GM12878 (cell line): ENCODE measurements around the gene TTLL8. TPM values are rescaled to one million over a fixed set of nuclear protein-coding genes. Genes with fewer than 3 reads are reported as not detected.

Experiments
- ATAC-seq: fragments of 200-7000 bp; cut with Tn5 transposase; 3 replicates; pipeline ENCODE4 v1.9.1; 2020; ENCODE audit warnings: mild to moderate bottlenecking, moderate library complexity
- BruUV-seq: library from RNA; stranded (reverse); fragments of 400-500 nt; replicated peaks from 2 replicates; lab custom pipeline; 2021; lab: Mats Ljungman, UMichigan
- CTCF ChIA-PET: fragments of 300-600 bp; sonication (Branson Sonifier 250); formaldehyde crosslinking; extraction: SDS; loops from one replicate; lab custom pipeline; 2021; ENCODE audit warnings: inconsistent platforms; lab: Yijun Ruan, JAX
- POLR2A ChIA-PET: fragments of 350-600 bp; formaldehyde crosslinking; extraction: SDS; loops from one replicate; lab custom pipeline; 2021; ENCODE audit warnings: inconsistent platforms; lab: Charles Lee
- RAD21 ChIA-PET: fragments of 300-600 bp; sonication (Branson Sonifier 250); formaldehyde crosslinking; loops from one replicate; lab custom pipeline; 2023; ENCODE audit warnings: antibody characterized with exemption; ENCODE audit not compliant: unreplicated experiment; lab: Charles Lee
- SMC1A ChIA-PET: fragments of 300-600 bp; sonication (Branson Sonifier 250); formaldehyde crosslinking; loops from one replicate; lab custom pipeline; 2023; ENCODE audit not compliant: unreplicated experiment, uncharacterized antibody; lab: Charles Lee
- DNase-seq: peaks from one replicate; pipeline ENCODE4 v3.0.0-alpha.2; 2011; ENCODE audit warnings: low read depth, low spot score
- FAIRE-seq: peaks from 3 replicates; lab custom pipeline; 2011; peaks lifted over from hg19 to GRCh38; lab: Jason Lieb, UNC
- H2AFZ ChIP-seq: 2 replicates; pipeline ENCODE4 v1.6.0; 2011; ENCODE audit warnings: low read depth, low read length, control low read depth; ENCODE audit not compliant: control insufficient read depth
- H3K27ac ChIP-seq: 2 replicates; pipeline ENCODE4 v1.5.1; 2011; ENCODE audit warnings: control low read depth; ENCODE audit not compliant: control insufficient read depth, insufficient read depth
- H3K27me3 ChIP-seq, 2 experiments: replicated peaks in 1 of 2; 2 replicates each; pipeline versions ENCODE4 v1.6.0 to v1.6.1; 2011; ENCODE audit warnings: low read length in 1 of 2; ENCODE audit not compliant: control insufficient read depth in 2 of 2, insufficient read depth in 2 of 2
- H3K36me3 ChIP-seq, 2 experiments: 2 replicates each; pipeline ENCODE4 v1.5.1; 2011; ENCODE audit warnings: low read length in 1 of 2; ENCODE audit not compliant: control insufficient read depth in 2 of 2, insufficient read depth in 2 of 2
- H3K4me1 ChIP-seq: 2 replicates; pipeline ENCODE4 v1.6.1; 2011; ENCODE audit warnings: mild to moderate bottlenecking, low read length, moderate library complexity, mixed read lengths; ENCODE audit not compliant: control insufficient read depth, insufficient read depth
- H3K4me2 ChIP-seq: 2 replicates; pipeline ENCODE4 v1.6.0; 2011; ENCODE audit warnings: control low read depth; ENCODE audit not compliant: control insufficient read depth, insufficient read depth
- H3K4me3 ChIP-seq: fragments of 200-600 bp; sonication (generic); 2 replicates; pipeline ENCODE4 v1.5.1; 2016
- H3K79me2 ChIP-seq: 2 replicates; pipeline ENCODE4 v1.6.0; 2011; ENCODE audit warnings: low read length; ENCODE audit not compliant: control insufficient read depth, insufficient read depth
- H3K9ac ChIP-seq: 2 replicates; pipeline ENCODE4 v1.8.0; 2011; ENCODE audit warnings: low read length, control low read depth, mixed read lengths; ENCODE audit not compliant: control insufficient read depth, insufficient read depth
- H3K9me3 ChIP-seq: replicated peaks from 3 replicates; pipeline ENCODE4 v1.5.1; 2011; ENCODE audit warnings: mild to moderate bottlenecking, low read length; ENCODE audit not compliant: control insufficient read depth, insufficient read depth
- H4K20me1 ChIP-seq: 2 replicates; pipeline ENCODE4 v1.6.0; 2011; ENCODE audit not compliant: control insufficient read depth, insufficient read depth
- DPF2 ChIP-seq: fragments of 450-650 bp; IDR thresholded peaks from 2 replicates; pipeline ENCODE4 v1.6.1; 2017; ENCODE audit warnings: mild to moderate bottlenecking
- EZH2 ChIP-seq: IDR thresholded peaks from 2 replicates; pipeline ENCODE4 v1.6.1; 2012; ENCODE audit warnings: low read depth, mild to moderate bottlenecking, control low read depth, inconsistent platforms, low read length, borderline replicate concordance; ENCODE audit not compliant: control insufficient read depth
- FOXM1 ChIP-seq: IDR thresholded peaks from 2 replicates; pipeline ENCODE4 v1.6.1; 2012; ENCODE audit warnings: low read depth, mild to moderate bottlenecking, inconsistent platforms, low read length, moderate library complexity
- HDGF ChIP-seq: fragments of 450-650 bp; IDR thresholded peaks from 2 replicates; pipeline ENCODE4 v1.6.1; 2016; ENCODE audit warnings: antibody characterized with exemption
- MXI1 ChIP-seq: fragments of 150-350 bp; IDR thresholded peaks from 2 replicates; pipeline ENCODE4 v1.6.1; 2011; ENCODE audit warnings: low read depth, mild to moderate bottlenecking, inconsistent platforms, low read length, improper control_type of control experiment
- RB1 ChIP-seq: fragments of 450-650 bp; formaldehyde crosslinking; IDR thresholded peaks from 2 replicates; pipeline ENCODE4 v1.6.1; 2017; ENCODE audit warnings: mild to moderate bottlenecking, borderline replicate concordance
- SKIL ChIP-seq: fragments of 450-650 bp; IDR thresholded peaks from 2 replicates; pipeline ENCODE4 v1.6.1; 2017; ENCODE audit warnings: mild to moderate bottlenecking, low read depth, inconsistent platforms; ENCODE audit not compliant: poor library complexity, severe bottlenecking
- SREBF2 ChIP-seq: IDR thresholded peaks from 2 replicates; pipeline ENCODE4 v1.6.1; 2012; ENCODE audit warnings: mild to moderate bottlenecking, low read length
- STAT1 ChIP-seq: fragments of 450-650 bp; conservative IDR thresholded peaks from 2 replicates; pipeline ENCODE4 v1.6.1; 2014; ENCODE audit warnings: antibody characterized with exemption, mild to moderate bottlenecking
- ZNF384 ChIP-seq: IDR thresholded peaks from 2 replicates; pipeline ENCODE4 v1.6.1; 2012; ENCODE audit warnings: low read depth, mild to moderate bottlenecking, low read length, improper control_type of control experiment, borderline replicate concordance
- ZSCAN29 ChIP-seq: fragments of 450-650 bp; IDR thresholded peaks from 2 replicates; pipeline ENCODE4 v1.6.1; 2017; ENCODE audit warnings: mild to moderate bottlenecking, moderate library complexity
- WGBS: methylation state at CpG from one replicate; pipeline ENCODE4 v1.1.6; 2016; ENCODE audit warnings: low lambda C conversion rate; ENCODE audit not compliant: insufficient replicate concordance, insufficient coverage; ENCODE audit errors: missing lambda C conversion rate; 5-methylcytosine and 5-hydroxymethylcytosine counted together
- in situ Hi-C: fragments of 300-500 bp; cut with MboI; formaldehyde crosslinking; loops from 9 replicates; pipeline ENCODE4 v1.14.3; 2018; ENCODE audit warnings: mixed read lengths
- intact Hi-C: fragments of 100-400 bp; cut with micrococcal nuclease; formaldehyde crosslinking; loops from one replicate; pipeline ENCODE4 v1.14.2; 2022; ENCODE audit not compliant: unreplicated experiment
- polyA plus RNA-seq, 11 experiments: library from polyadenylated mRNA; depleted of rRNA in 4 of 11; unstranded in 6 of 11; stranded (reverse) in 5 of 11; fragments of >200 nt; fragmentation: Nextera tagmentation in 4 of 11; fragmentation: Illumina TruSeq in 1 of 11; extraction: Ambion mirVana in 4 of 11; extraction: Trizol in 1 of 11; gene quantifications; 1 replicate in 1 of 11; 2 replicates in 10 of 11; pipeline versions ENCODE4 v1.2.1 to v1.2.3, GENCODE V29; 2011 to 2016; ENCODE audit warnings: inconsistent platforms in 2 of 11, missing spikeins in 2 of 11, low read depth in 1 of 11
- total RNA-seq, 4 experiments: library from RNA; depleted of rRNA in 3 of 4; stranded (reverse); fragments of >200 nt in 3 of 4; fragmentation: Illumina TruSeq in 1 of 4; extraction: Trizol in 1 of 4; gene quantifications; 2 replicates each; pipeline versions ENCODE4 v1.2.1 to v1.2.3, GENCODE V29; 2013 to 2021

Gene TTLL8
- total and polyA plus RNA-seq, 10 of the 15 experiments (the other 5 are each of a cell fraction or from before 2014, with no cell fraction given), result not detected

GRCh38 chr22:50060441-50061140 is 2.5 kb upstream of the TTLL8 start:
- ChIA-PET RAD21 (no interaction called here), CTCF (no interaction called here), POLR2A (no interaction called here), SMC1A (no interaction called here)
- WGBS, result 53% methylated on average over 28 of the region's 28 CpGs
- intact Hi-C loops, result no loop called here
- Histone ChIP-seq H3K9me3 (no peaks in the 10 kb centered on the region), H3K27me3 (no peaks in the 10 kb centered on the region; a peak in 2 of 4 replicates), H3K36me3 (no peaks in the 10 kb centered on the region), H3K9ac (no peak overlapping the region), H4K20me1 (no peaks in the 10 kb centered on the region), H3K27ac (no peak overlapping the region), H3K4me2 (no peak overlapping the region), H3K79me2 (no peaks in the 10 kb centered on the region), H2AFZ (no peak overlapping the region), H3K4me1 (0 out of 2 replicates have a peak, but pooled peaks cover 3% of the 10 kb centered on the region), H3K4me3 (no peak overlapping the region)
- DNase-seq (no peak), FAIRE-seq (no peak), ATAC-seq (no peak)
- BruUV-seq, result no TSS peak
- in situ Hi-C loops, result no loop called here
- TF ChIP-seq ZNF384 (no peak), SREBF2 (no peak), FOXM1 (no peak), SKIL (no peak), EZH2 (no peak), STAT1 (no peak), MXI1 (no peak), DPF2 (no peak), HDGF (no peak), RB1 (no peak), ZSCAN29 (no peak)
